Measurements from ENCODE around the gene OSBPL5. TPM values are rescaled to one million over a fixed set of nuclear protein-coding genes. Genes with fewer than 3 reads are reported as not detected.

OSBPL5 gene
- total RNA-seq, 1 experiment from 2014 or later: 28.4 TPM

- CTCF ChIA-PET: no interaction called here
- no peak overlapping the region for H3K27ac ChIP-seq (ENCODE audit: low read depth, low read length, poor library complexity, severe bottlenecking)
- POLR2A ChIA-PET (ENCODE audit: low non-redundant PET): no interaction called here
- BruUV-seq (replicated peaks): no TSS peak
- no peak overlapping the region for H3K4me3 ChIP-seq (ENCODE audit: low read depth, low read length, poor library complexity, severe bottlenecking)
- DNase-seq (ENCODE audit: low spot score): no peak
- intact Hi-C loops (cut with micrococcal nuclease; ENCODE audit: unreplicated experiment): no loop called here
- no peaks in the 10 kb centered on the region for H3K9me3 ChIP-seq (ENCODE audit: low read depth, low read length, poor library complexity, severe bottlenecking)
- no peaks in the 10 kb centered on the region for H3K27me3 ChIP-seq (replicated peaks; ENCODE audit: insufficient read depth, low read depth, low read length, poor library complexity)
- no peaks in the 10 kb centered on the region for H3K36me3 ChIP-seq (ENCODE audit: insufficient read depth, low read length, poor library complexity, severe bottlenecking)
- no peaks in the 10 kb centered on the region for H3K4me1 ChIP-seq (ENCODE audit: insufficient read depth, low read length, poor library complexity, severe bottlenecking)
- no peak for TF ChIP-seq CTCF (conservative IDR thresholded peaks at IDR 0.05; ENCODE audit: low read depth, low read length)
- no peak for TF ChIP-seq EZH2 (IDR thresholded peaks at IDR 0.05; ENCODE audit: borderline replicate concordance, low read depth, low read length, poor library complexity, severe bottlenecking)
These were observed 77.0 kb downstream of the OSBPL5 start for GRCh38 chr11:3087821-3088800.

DNA sequence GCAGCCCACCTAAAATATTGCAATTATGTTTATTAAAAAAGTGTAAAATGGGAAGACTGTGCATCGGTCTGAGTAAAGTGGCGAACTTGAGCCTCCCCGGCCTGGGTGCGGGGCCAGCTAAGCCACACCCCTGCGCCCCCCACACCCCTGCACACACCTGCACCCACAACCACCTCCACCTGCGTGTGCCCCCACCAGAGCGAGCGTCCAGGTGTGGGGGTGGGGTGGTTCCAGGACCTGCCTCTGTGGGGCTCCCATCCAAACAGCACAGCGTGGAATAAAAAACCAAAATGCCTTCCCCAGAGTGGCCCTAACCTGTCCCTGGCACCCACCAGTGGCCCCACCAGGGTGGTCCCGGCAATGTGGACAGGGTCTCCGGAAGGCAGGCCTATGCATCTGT, 77.7 kb downstream of the OSBPL5 start:
- H3K9me3 ChIP-seq (ENCODE audit: low read depth, low read length, poor library complexity, severe bottlenecking): no peaks in the 10 kb centered on the region
- no TSS peak for BruUV-seq (replicated peaks)
- POLR2A ChIA-PET (ENCODE audit: low non-redundant PET): no interaction called here
- TF ChIP-seq EZH2 (IDR thresholded peaks at IDR 0.05; ENCODE audit: borderline replicate concordance, low read depth, low read length, poor library complexity, severe bottlenecking): no peak
- TF ChIP-seq CTCF (conservative IDR thresholded peaks at IDR 0.05; ENCODE audit: low read depth, low read length): no peak
- no peaks in the 10 kb centered on the region for H3K36me3 ChIP-seq (ENCODE audit: insufficient read depth, low read length, poor library complexity, severe bottlenecking)
- H3K4me3 ChIP-seq (ENCODE audit: low read depth, low read length, poor library complexity, severe bottlenecking): no peak overlapping the region
- no peaks in the 10 kb centered on the region for H3K4me1 ChIP-seq (ENCODE audit: insufficient read depth, low read length, poor library complexity, severe bottlenecking)
- no peaks in the 10 kb centered on the region for H3K27me3 ChIP-seq (replicated peaks; ENCODE audit: insufficient read depth, low read depth, low read length, poor library complexity)
- intact Hi-C loops (cut with micrococcal nuclease; ENCODE audit: unreplicated experiment): no loop called here
- no peak for DNase-seq (ENCODE audit: low spot score)
- CTCF ChIA-PET: no interaction called here
- no peak overlapping the region for H3K27ac ChIP-seq (ENCODE audit: low read depth, low read length, poor library complexity, severe bottlenecking)

DNA sequence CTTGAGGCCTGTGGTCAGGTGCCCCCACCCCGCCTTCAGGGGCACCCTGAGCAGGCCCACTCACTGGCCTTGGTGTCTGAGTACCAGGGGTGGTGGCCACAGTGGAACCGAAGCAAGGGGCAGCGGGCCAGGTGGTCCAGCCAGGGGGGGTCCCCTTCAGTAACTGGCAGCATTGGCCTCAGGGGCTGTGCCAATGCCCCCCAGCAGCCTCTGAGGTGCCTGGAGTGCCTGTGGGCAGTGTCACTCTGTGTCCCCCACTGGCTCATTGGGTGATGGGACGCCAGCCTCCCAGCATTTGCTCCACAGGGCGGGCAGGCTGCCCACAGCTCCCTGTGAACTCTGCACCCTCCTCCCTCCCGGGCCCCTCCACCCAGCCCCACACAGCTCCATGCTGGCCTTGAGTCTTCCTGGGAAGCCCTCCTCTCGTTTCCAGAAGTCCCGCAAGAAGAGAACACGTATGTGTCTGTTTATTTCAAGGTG, 78.4 kb downstream of the OSBPL5 start:
- no peak for DNase-seq (ENCODE audit: low spot score)
- TF ChIP-seq CTCF (conservative IDR thresholded peaks at IDR 0.05; ENCODE audit: low read depth, low read length) (no peak), EZH2 (IDR thresholded peaks at IDR 0.05; ENCODE audit: borderline replicate concordance, low read depth, low read length, poor library complexity, severe bottlenecking) (no peak)
- Histone ChIP-seq H3K4me1 (ENCODE audit: insufficient read depth, low read length, poor library complexity, severe bottlenecking) (no peaks in the 10 kb centered on the region), H3K36me3 (ENCODE audit: insufficient read depth, low read length, poor library complexity, severe bottlenecking) (no peaks in the 10 kb centered on the region), H3K9me3 (ENCODE audit: low read depth, low read length, poor library complexity, severe bottlenecking) (no peaks in the 10 kb centered on the region), H3K27ac (ENCODE audit: low read depth, low read length, poor library complexity, severe bottlenecking) (no peak overlapping the region), H3K4me3 (ENCODE audit: low read depth, low read length, poor library complexity, severe bottlenecking) (no peak overlapping the region), H3K27me3 (replicated peaks; ENCODE audit: insufficient read depth, low read depth, low read length, poor library complexity) (no peaks in the 10 kb centered on the region)
- CTCF ChIA-PET: no interaction called here
- no TSS peak for BruUV-seq (replicated peaks)
- POLR2A ChIA-PET (ENCODE audit: low non-redundant PET): no interaction called here
- intact Hi-C loops (cut with micrococcal nuclease; ENCODE audit: unreplicated experiment): no loop called here
